Measurements from ENCODE around the gene RCC1. TPM values are rescaled to one million over a fixed set of nuclear protein-coding genes. Genes with fewer than 3 reads are reported as not detected.
"Not testable (repeated sequence)": the region's sequence is repeated elsewhere in the genome, so short reads cannot be mapped to it uniquely, and the experiment has no call there.

The RCC1 gene
- total RNA-seq, 1 donor, result 13.0 TPM

DNA sequence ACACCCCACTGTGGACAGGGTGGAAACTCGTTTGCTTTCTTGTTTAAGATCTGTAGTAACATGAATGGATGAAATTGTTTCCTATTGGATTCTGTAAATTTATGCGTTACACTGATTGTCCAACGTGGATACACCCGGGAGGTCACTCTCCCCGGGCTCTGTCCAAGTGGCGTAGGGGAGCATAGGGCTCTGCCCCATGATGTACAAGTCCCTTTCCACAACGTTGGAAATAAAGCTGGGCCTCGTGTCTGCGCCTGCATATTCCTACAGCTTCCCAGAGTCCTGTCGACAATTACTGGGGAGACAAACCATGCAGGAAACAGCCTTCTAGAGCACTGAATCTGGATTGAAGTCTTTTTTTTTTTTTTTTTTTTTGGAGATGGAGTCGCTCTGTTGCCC, 1.4 kb downstream of the RCC1 start:
- no peaks in the 10 kb centered on the region for H3K9me3 ChIP-seq (ENCODE audit: low read depth, low read length)
- peak overlapping the region; percentile 88 for H3K4me3 ChIP-seq (ENCODE audit: low read length)
- H3K4me1 ChIP-seq (ENCODE audit: insufficient read depth, low read length), result peaks cover 61% of the 10 kb centered on the region
- no peaks in the 10 kb centered on the region for H3K27me3 ChIP-seq (ENCODE audit: insufficient read depth, low read length)

DNA sequence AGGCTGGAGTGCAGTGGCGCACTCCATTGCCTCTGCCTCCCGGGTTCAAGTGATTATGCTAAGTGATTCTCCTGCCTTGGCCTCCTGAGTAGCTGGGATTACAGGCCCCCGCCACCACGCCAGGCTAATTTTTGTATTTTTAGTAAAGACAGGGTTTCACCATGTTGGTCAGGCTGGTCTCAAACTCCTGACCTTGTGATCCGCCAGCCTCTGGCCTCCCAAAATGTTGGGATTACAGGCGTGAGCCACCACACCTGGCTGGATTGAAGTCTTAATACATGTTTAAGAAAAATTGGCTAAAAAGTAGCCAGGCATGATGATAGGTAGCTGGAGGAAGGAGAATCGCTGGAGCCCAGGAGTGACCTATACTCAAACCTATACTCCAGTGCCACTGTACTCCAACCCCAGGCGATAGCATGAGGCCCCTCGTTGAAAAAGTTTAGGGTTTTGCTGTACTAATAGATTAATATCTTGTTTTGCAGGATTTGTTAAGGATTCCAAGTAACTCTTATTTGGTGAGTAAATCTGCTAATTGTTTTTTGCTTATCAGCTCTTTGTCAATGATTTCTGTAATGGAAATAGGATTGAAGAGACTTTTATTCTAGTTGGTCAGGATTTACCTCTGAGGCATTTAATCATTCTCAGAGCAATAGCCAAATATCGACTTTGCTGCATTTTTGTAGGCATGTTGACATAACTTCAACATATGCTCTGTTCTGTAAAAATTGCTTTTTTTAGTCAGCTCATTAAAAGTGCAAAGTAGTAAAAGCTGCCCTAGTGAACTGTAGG, 2.0 kb downstream of the RCC1 start:
- peaks cover 65% of the 10 kb centered on the region for H3K4me1 ChIP-seq (ENCODE audit: insufficient read depth, low read length)
- peak overlapping the region; percentile 88 for H3K4me3 ChIP-seq (ENCODE audit: low read length)
- H3K9me3 ChIP-seq (ENCODE audit: low read depth, low read length), result no peaks in the 10 kb centered on the region
- H3K27me3 ChIP-seq (ENCODE audit: insufficient read depth, low read length), result no peaks in the 10 kb centered on the region

DNA sequence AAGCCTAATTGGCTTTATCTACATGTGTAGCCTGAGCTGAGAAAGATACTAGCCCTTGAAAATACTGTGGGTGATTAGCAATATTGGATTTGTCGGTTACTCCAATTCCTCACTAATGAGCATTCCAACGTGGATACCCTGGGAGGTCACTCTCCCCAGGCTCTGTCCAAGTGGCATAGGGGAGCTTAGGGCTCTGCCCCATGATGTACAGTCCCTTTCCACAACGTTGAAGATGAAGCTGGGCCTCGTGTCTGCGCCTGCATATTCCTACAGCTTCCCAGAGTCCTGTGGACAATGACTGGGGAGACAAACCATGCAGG, 2.6 kb downstream of the RCC1 start:
- no peak overlapping the region for H3K4me3 ChIP-seq (ENCODE audit: low read length)
- peaks cover 70% of the 10 kb centered on the region for H3K4me1 ChIP-seq (ENCODE audit: insufficient read depth, low read length)
- H3K27me3 ChIP-seq (ENCODE audit: insufficient read depth, low read length), result no peaks in the 10 kb centered on the region
- H3K9me3 ChIP-seq (ENCODE audit: low read depth, low read length), result no peaks in the 10 kb centered on the region

DNA sequence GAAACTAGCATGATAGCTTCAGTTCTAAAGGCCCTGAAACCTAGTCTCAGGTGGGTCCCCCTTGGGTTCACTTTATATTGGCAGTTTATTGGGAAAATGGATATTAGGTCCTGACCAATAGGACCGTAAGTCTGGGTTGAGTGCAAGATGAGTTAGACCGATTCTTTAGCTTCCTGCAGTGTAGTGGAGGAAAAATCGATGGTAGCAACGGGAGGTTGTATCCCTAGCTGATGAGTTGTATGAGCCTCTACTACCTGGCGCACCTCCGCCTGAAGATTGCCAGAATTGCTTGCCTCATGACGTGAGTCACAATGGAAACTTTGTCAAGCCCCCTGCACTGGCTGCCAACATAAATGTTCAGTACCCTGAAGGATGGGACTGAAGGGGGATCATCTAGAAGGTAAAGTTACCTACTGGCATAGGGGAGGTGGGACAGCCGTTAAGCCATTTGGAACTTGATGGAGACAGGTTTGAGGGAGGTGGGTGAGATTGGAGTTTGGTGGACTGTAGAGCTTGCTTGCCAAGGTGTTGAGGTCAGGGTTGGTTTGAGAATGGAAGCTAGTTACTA, 3.9 kb downstream of the RCC1 start:
- Histone ChIP-seq H3K4me3 (ENCODE audit: low read length) (no peak overlapping the region), H3K4me1 (ENCODE audit: insufficient read depth, low read length) (peaks cover 71% of the 10 kb centered on the region), H3K9me3 (ENCODE audit: low read depth, low read length) (no peaks in the 10 kb centered on the region)

DNA sequence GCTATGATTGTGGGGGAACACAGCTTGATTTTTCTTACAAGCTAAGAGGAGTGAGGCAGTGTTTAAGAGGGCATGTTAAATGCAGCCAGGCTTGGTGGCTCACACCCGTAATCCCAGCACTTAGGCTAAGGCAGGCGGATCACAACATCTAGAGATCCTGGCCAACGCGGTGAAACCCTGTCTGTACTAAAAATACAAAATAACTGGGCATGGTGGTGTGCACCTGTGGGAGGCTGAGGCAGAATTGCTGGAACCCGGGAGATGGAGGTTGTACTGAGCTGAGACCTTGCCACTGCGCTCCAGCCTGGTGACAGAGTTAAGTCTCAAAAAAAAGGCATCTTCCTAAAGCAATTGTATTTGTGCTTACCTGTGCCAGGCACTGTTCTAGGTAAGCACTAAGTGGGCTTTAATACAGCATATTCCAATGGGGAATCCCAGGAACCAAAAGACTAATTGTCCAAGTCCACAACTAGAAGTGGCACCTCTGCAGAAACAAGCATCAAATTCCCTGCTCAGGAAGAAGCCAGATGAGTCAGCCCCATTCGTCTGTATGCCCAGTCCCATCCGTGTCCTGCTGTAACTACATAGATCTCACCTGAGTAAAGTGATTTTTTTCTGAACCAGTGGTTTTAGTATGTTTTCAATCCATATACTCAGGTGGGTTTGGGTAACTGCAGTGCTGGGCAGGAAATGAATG, 4.6 kb downstream of the RCC1 start:
- peaks cover 64% of the 10 kb centered on the region for H3K4me1 ChIP-seq (ENCODE audit: insufficient read depth, low read length)
- no peaks in the 10 kb centered on the region for H3K27me3 ChIP-seq (ENCODE audit: insufficient read depth, low read length)
- H3K4me3 ChIP-seq (ENCODE audit: low read length), result no peak overlapping the region
- no peaks in the 10 kb centered on the region for H3K9me3 ChIP-seq (ENCODE audit: low read depth, low read length)

More for the DNA sequence above, 3.9 kb downstream of the RCC1 start:
- no peaks in the 10 kb centered on the region for H3K27me3 ChIP-seq (ENCODE audit: insufficient read depth, low read length)

DNA sequence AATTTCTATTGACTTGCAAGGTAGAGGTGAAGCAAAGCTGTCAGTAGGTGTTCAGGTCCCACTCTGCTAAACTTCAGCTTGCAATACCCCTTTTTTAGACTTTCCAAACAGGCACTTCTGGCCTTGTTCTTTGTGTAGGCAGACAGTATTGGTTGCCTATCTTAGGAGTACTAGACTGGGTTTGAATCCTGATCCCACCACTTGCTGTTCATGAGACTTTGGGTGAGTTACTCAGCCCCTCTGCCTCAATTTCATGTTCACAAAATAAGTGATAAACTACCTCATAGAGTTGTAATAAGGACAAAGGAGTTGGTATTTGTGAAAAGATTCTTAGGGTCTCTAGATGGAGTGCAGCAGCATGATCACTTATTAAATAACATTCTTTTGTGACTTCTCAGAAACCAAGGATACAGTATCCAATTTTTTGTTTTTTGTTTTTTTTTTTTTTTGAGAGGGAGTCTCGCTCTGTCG, 5.2 kb downstream of the RCC1 start:
- Histone ChIP-seq H3K27me3 (ENCODE audit: insufficient read depth, low read length) (no peaks in the 10 kb centered on the region), H3K4me1 (ENCODE audit: insufficient read depth, low read length) (peaks cover 64% of the 10 kb centered on the region), H3K4me3 (ENCODE audit: low read length) (no peak overlapping the region), H3K9me3 (ENCODE audit: low read depth, low read length) (no peaks in the 10 kb centered on the region)

DNA sequence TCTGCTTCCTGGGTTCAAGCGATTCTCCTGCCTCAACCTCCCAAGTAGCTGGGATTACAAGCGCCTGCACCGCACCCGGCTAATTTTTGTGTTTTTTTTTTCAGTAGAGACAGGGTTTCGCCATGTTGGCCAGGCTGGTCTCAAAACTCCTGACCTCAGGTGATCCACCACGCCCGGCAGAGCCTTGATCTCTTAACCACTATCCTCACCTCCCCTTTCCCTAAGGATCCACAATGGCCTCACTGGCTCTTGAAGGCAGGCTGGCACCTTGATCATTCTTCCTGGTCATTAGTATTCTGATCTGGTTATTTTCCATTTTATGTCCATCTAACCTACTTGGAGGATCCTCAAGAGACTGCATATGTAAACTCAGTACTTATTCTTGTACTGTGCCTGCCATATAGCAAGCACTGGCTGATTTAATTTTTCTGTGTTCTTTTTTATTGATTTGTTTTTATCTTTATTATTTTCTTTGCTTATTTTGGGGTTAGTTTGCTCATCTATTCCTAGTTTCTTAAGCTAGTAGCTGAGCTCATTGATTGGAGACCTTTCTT, 6.3 kb downstream of the RCC1 start:
- Histone ChIP-seq H3K4me3 (ENCODE audit: low read length) (no peak overlapping the region), H3K4me1 (ENCODE audit: insufficient read depth, low read length) (peaks cover 59% of the 10 kb centered on the region), H3K9me3 (ENCODE audit: low read depth, low read length) (no peaks in the 10 kb centered on the region), H3K27me3 (ENCODE audit: insufficient read depth, low read length) (no peaks in the 10 kb centered on the region)

DNA sequence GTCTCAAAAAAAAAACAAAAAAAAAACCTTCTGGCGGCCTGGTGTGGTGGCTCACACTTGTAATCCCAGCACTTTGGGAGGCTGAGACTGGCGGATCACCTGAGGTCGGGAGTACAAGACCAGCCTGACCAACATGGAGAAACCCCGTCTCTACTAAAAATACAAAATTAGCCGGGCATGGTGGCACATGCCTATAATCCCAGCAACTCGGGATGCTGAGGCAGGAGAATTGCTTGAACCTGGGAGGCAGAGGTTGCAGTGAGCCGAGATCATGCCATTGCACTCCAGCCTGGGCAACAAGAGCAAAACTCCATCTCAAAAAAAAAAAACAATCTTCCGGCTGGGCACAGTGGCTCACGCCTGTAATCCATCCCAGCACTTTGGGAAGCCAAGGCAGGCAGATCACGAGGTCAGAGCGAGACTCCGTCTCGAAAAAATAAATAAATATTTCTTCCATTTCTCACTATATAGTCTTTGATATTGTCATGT, 8.6 kb downstream of the RCC1 start:
- not testable (repeated sequence) for H3K27me3 ChIP-seq (ENCODE audit: insufficient read depth, low read length); H3K9me3 ChIP-seq (ENCODE audit: low read depth, low read length); H3K4me3 ChIP-seq (ENCODE audit: low read length)
- H3K4me1 ChIP-seq (ENCODE audit: insufficient read depth, low read length), result peaks cover 53% of the 10 kb centered on the region

DNA sequence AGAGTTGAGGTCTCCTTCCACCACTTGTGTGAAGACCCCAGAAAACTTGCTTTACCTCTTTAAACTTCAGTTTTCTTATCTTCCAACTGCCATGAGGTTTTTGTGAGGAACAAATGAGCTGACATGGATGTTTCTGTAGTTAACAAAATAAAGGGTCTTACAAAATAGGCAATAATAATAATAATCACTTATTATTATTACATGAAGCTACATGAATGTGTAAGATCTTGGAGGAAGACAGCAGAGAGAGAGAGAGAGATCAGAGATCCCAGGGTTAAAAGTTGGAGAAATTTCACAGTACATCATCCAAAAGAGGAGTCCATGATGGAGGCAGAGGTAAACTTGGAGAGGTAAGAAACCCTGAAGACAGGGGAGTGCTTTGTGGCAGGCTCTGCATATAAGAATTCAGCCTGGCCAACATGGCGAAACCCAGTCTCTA, 10.7 kb downstream of the RCC1 start:
- no peaks in the 10 kb centered on the region for H3K27me3 ChIP-seq (ENCODE audit: insufficient read depth, low read length)

DNA sequence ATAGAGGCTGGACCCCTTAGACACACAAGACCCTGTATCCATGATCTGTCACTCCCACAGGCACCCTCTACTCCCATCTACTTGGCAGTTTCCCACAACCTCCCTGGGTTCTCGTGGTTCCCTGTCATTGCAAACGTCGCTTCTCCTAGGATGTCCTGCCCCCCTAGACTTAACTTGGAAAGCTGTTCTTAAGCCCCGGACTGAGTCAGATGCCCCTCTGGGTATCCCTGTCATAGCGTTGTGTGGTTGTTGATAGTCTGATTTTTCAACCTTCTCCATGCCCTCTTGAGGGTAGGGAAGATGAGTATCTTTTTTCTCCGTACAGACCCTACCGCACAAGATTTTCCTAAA, 11.8 kb downstream of the RCC1 start:
- H3K4me1 ChIP-seq (ENCODE audit: insufficient read depth, low read length), result peaks cover 29% of the 10 kb centered on the region
- no peaks in the 10 kb centered on the region for H3K27me3 ChIP-seq (ENCODE audit: insufficient read depth, low read length)
- no peak overlapping the region for H3K4me3 ChIP-seq (ENCODE audit: low read length)
- H3K9me3 ChIP-seq (ENCODE audit: low read depth, low read length), result no peaks in the 10 kb centered on the region

More for the DNA sequence above, 10.7 kb downstream of the RCC1 start:
- Histone ChIP-seq H3K9me3 (ENCODE audit: low read depth, low read length) (no peaks in the 10 kb centered on the region), H3K4me1 (ENCODE audit: insufficient read depth, low read length) (peaks cover 37% of the 10 kb centered on the region), H3K4me3 (ENCODE audit: low read length) (no peak overlapping the region)

DNA sequence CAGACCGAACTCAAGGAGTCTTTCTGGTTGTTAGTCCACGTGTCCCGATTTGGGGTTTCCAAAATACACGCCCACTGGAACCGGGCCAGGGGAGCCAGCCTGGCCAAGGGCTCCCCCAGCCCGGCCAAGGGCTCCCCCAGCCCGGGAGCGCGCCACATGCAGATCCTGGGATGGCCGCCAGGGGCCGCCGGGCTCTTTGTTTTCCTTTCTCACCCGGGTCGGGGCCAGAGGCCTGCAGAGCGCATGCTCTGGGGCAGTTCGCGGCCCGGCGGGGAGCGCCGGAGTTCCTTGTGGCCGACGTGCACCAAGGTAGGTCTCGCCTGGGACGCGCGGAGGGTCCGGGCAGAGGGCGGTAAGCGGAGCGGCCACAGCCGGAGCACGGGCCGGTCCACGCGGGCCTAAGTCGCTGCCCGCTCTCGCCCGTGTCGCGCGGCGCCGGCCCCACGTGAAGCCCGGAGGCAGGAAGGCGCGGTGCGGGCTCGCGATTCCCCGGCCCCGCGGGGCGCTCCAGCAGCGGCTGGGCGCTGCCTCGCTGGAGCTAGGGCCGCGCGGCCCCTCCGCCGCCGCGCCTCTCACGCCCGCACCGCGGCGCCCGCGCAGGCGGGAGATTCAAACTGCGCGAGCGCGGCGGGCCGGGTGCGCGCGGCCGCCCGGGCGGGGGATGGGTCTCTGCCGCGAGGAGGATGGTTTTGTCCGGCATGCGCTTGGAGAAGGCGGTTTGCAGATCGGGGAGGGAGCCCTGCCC, 12.3 kb downstream of the RCC1 start:
- Histone ChIP-seq H3K9me3 (ENCODE audit: low read depth, low read length) (no peaks in the 10 kb centered on the region), H3K4me1 (ENCODE audit: insufficient read depth, low read length) (peaks cover 24% of the 10 kb centered on the region), H3K4me3 (ENCODE audit: low read length) (peak overlapping the region; percentile 60), H3K27me3 (ENCODE audit: insufficient read depth, low read length) (no peaks in the 10 kb centered on the region)

DNA sequence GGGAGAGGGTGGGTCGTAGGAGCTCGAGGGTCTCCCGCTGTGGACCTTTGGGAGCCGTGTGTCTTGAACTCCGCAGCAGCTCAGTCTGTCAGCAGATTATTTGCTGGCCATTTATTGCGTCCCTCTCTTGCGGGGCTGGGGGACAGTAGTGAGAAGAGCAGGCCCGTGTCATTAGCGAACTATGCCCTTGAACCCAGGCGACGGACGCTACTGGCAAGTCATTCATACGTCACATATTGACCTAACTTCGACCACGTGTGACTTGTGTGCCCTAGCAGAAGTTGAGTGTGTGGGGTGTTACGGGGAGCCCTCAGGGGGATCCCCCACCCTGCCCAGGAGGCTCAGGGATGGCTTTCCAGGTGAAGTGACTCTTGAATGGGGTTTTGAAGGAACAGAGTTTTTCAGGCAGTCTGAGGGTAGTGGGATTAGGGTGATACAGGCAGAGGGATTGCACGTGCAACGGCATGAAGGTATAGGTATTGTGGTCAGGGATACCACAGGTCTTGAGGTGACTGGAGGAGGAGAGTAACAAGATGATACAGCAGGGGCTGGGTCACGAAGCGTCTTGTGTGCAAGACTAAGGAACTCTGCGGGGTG, 13.0 kb downstream of the RCC1 start:
- Histone ChIP-seq H3K9me3 (ENCODE audit: low read depth, low read length) (no peaks in the 10 kb centered on the region), H3K4me3 (ENCODE audit: low read length) (peak overlapping the region; percentile 60), H3K27me3 (ENCODE audit: insufficient read depth, low read length) (no peaks in the 10 kb centered on the region), H3K4me1 (ENCODE audit: insufficient read depth, low read length) (peaks cover 20% of the 10 kb centered on the region)

DNA sequence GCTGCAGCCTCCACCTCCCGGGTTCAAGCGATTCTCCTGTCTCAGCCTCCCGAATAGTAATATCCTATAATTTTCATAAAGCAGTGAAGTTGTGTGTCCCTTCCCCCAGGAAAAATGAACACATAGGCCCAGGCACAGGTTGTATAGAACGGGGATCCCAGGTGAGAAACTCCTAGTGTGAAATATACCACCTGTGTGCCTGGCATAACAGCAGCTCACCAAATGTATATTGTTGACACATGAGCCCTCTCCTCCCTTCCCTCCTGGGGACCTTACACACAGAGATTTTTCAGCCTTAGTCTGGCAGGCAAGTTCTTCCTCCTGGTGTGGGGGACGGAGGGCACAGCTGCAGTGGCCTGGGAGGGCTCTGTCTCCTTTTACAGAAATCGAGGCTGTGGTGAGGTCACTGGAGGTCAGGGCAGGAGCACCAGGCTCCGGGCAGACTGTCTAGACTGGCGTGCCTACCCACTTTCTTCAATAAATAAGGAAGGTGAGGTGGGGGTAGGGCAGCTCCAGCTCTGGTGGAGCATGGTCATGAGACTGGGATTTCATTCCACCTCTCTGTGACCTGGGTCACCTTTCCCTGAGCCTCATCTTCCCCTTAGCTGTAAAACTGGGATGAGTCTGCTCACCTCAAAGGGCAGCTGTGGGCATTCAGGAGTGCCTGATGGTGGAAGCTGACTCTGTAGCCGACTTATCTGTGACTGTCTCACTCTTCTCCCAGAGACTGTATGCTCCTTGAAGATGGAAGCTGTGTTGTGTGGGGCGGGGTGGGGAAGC, 14.3 kb downstream of the RCC1 start:
- no peak overlapping the region for H3K4me3 ChIP-seq (ENCODE audit: low read length)
- peaks cover 20% of the 10 kb centered on the region for H3K4me1 ChIP-seq (ENCODE audit: insufficient read depth, low read length)
- H3K9me3 ChIP-seq (ENCODE audit: low read depth, low read length), result no peaks in the 10 kb centered on the region
- H3K27me3 ChIP-seq (ENCODE audit: insufficient read depth, low read length), result no peaks in the 10 kb centered on the region

DNA sequence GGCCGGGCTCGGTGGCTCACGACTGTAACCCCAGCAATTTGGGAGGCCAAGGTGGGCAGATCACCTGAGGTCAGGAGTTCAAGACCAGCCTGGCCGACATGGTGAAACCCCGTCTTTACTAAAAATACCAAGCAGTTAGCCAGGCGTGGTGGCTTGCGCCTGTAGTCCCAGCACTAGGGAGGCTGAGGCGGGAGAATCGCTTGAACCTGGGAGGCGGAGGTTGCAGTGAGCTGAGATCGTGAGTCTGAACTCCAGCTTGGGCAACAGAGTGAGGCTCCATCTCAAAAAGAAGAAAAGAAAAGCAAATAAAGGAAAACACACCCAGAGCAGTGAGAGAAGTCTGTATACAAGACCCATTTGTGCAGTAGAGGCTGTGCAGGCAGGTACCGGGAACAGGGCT, 15.0 kb downstream of the RCC1 start:
- not testable (repeated sequence) for H3K9me3 ChIP-seq (ENCODE audit: low read depth, low read length); H3K27me3 ChIP-seq (ENCODE audit: insufficient read depth, low read length); H3K4me3 ChIP-seq (ENCODE audit: low read length)
- peaks cover 20% of the 10 kb centered on the region for H3K4me1 ChIP-seq (ENCODE audit: insufficient read depth, low read length)

Measured in mononuclear cell (primary cell).